GM12872 (cell line): ENCODE data around the gene PPP1R14C.

Source experiments
- CTCF ChIP-seq: IDR thresholded peaks from 3 replicates; pipeline ENCODE4 v1.5.1; 2011; ENCODE audit warnings: low read depth, mild to moderate bottlenecking, low read length, moderate library complexity; ENCODE audit not compliant: insufficient read depth

PPP1R14C gene

GRCh38 chr6:150149146-150149545, 6.3 kb downstream of the PPP1R14C start:
- TF ChIP-seq CTCF, result no peak

- no peak for TF ChIP-seq CTCF
Measured at GRCh38 chr6:150150458-150150820, 7.6 kb downstream of the PPP1R14C start.

GRCh38 chr6:150150821-150151646, 8.2 kb downstream of the PPP1R14C start:
- no peak for TF ChIP-seq CTCF

- no peak for TF ChIP-seq CTCF
Measured at GRCh38 chr6:150152891-150153876, 10.3 kb downstream of the PPP1R14C start.

GRCh38 chr6:150153905-150154492, 11.2 kb downstream of the PPP1R14C start:
- no peak for TF ChIP-seq CTCF

GRCh38 chr6:150156460-150156859, 13.6 kb downstream of the PPP1R14C start:
- TF ChIP-seq CTCF, result no peak

GRCh38 chr6:150157081-150157480, 14.2 kb downstream of the PPP1R14C start:
- no peak for TF ChIP-seq CTCF
